Measurements from ENCODE around the gene CLCNKA.
"Not testable (repeated sequence)": the region's sequence is repeated elsewhere in the genome, so short reads cannot be mapped to it uniquely, and the experiment has no call there.

CLCNKA gene

GRCh38 chr1:16021681-16022080 is at the start of gene CLCNKA:
TSS of gene CLCNKA (plus strand) at chr1:16022036. CDS start at chr1:16022620, 584 bp downstream.
- no peak for DNase-seq

- DNase-seq, result no peak
These were observed 49.4 kb upstream of the CLCNKA start for GRCh38 chr1:15972409-15972808.

GRCh38 chr1:15973772-15974171 is 48.1 kb upstream of the CLCNKA start:
- DNase-seq, result no peak

DNA sequence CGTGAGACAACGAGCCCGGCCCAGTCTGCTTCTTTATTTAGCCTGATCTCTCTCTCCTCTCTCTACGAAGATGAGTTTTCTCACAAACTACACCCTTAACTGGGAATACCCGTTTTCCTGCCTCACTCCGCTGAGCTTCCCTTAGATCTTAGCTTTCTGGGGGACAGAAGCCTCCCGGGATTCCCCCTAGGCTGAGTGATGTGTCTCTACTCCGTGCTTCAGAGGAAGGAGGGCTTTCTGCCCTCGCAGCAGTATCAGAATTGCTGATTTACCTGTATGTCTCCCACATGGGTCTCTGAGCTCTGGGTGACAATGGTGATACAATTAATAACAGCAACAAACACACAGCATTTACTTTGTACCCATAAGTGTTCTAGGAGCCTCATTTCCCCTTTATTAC is 47.0 kb upstream of the CLCNKA start:
- no peak for DNase-seq

DNA sequence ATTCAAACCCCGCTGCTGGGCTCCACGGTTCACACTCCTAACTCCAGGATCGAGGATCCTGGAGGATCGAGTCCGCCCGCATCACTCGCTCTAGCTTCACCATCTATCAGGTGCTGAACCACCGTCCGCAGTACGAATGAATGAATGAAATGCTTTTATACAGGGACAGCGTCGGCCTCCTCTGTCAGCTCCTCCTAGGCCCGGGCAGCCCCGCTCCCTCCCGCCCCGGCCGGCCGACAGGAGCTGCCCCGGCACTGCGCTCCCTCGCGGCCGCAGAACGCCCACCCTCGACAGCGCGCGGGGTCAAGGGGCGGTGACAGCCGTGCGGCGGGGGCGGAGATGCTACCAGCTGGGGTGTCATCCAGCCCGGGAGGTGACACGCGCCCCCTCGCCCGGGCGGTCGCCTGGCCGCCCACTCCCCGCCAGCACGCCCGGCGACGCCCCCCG is 46.5 kb upstream of the CLCNKA start:
- DNase-seq, result peak; percentile 76

DNA sequence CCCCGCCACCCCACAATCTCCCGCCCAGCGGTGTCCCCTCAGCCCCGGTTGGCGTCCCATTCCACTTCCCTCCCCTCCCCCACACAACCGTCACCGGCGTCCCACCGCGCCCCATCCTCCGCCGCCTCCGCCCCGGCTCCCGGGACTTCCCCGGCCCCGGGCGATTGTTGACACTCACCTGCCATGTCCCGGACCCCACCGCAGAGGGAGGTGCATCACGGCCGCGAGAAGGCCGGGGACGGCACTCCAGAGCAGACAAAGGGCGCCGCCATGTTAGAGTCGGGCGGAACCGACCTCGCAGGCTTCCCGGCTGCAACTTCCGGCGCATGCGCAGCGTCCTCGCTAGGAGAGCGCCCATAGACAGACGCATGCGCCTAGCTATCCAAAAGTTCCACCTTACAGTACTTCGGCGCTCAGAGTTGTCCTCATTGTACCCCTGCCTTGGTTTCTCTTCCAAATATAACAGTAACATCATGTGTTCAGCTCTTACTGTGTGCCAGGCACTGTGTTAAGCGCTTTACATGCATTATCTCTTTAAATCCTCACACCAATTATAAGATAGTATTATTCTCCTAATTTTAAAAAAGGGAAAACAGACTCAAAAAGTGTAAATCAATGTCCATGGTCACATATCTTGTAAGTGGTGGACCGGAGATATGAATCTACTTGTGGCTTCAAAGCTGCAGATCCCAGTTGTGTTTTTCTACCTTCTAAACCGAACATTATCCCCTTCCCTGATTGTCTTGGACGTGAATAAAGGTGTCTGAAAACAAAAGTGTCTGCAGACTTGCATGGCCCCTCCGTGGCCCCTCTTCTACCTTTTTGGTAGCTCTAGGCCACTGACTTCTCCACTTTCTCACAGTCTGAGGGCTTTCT is 45.8 kb upstream of the CLCNKA start, which contains the start of gene ZBTB17:
Gene ZBTB17 (minus strand): TSS at position 297 of the 876 bp plus-strand sequence. CDS start 27,606 bp downstream, outside the sequence.
- peak; percentile 96 for DNase-seq

- not testable (repeated sequence) for DNase-seq
These were observed 43.9 kb upstream of the CLCNKA start for GRCh38 chr1:15977947-15978346.

DNA sequence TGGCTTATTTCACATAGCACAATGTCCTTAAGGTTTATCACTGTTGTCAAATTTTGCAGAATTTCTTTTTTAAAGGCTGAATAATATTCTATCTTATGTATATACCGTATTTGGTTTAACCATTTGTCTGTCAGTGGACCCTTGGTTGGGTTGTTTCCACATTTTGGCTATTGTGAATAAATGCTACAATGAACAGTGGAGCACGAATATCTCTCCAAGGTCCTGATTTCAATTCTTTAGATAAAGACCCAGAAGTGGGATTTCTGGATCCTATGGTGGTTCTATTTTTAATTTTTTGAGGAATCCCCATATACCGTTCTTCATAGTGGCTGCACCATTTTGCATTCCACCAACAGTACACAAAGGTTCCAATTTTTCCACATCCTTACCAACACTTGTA is 40.2 kb upstream of the CLCNKA start:
- no peak for DNase-seq

DNA sequence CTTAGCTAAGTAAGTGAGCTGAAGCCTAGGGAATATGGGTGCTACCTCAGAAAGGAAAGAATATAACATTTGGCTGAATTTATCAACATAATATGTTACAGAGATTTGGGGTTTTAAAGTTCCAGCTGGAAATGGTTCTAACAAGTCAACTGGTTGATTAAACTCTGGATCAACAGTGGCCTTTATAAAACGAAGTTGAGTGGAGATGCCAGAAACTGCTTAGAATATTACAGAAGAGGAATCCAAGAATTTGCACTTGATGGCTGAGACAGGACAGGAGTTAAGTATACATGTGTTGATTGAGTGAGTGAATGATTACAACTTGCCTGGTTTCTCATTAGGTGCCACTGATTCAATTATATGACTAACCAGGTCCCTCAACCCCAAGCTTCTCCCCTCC is 38.6 kb upstream of the CLCNKA start:
- DNase-seq, result no peak

DNA sequence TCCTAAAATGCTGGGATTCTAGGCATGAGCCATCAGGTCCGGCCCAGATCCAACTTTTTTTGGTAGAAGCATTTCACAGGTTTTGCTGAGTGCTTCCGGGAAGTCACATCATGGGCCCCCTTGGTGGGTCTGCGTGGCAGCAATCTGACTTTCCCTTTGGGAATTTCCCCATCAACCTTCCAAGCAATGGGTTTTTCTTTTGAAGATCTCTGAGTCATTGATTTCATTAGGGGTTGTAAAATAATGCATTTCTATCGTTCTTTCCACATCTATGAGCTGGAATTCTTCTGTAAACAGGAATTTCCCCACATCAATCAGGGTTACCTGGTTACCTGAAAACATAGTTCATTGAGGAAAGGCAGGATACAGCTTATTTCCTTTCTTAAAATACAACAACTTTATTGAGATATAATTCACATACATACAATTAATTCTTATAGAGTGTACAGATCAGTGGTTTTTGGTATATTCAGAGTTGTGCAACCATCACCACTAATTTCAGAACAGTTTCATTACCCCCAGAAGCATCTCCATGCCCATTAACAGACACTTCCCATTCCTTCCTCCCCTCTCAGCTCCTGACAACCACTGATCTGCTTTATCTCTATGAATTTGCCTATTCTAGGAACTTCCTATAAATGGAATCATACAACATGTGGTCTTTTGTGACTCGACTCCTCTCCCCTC is 36.1 kb upstream of the CLCNKA start:
- DNase-seq, result no peak

- no peak for DNase-seq
These were observed 32.7 kb upstream of the CLCNKA start for GRCh38 chr1:15988856-15989736.

DNA sequence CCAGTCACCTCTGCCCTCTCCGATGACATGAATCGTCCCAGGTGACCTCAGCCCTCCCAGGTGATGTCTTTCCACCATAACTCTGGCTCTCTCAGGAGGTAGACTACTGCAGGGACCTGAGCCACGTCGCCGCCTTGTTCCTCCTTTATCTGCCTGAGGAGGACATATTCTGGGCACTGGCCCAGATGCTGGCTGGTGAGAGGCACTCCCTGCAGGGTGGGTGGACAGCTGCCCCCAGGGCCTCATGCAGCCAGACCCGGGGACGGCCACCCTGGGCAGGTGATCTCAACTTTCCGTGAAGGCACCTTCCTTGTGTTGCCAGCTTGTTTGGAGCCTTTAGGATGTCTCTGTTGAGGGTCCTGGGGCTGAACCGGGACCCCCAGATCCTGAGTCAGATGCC is 32.1 kb upstream of the CLCNKA start:
- DNase-seq, result no peak

DNA sequence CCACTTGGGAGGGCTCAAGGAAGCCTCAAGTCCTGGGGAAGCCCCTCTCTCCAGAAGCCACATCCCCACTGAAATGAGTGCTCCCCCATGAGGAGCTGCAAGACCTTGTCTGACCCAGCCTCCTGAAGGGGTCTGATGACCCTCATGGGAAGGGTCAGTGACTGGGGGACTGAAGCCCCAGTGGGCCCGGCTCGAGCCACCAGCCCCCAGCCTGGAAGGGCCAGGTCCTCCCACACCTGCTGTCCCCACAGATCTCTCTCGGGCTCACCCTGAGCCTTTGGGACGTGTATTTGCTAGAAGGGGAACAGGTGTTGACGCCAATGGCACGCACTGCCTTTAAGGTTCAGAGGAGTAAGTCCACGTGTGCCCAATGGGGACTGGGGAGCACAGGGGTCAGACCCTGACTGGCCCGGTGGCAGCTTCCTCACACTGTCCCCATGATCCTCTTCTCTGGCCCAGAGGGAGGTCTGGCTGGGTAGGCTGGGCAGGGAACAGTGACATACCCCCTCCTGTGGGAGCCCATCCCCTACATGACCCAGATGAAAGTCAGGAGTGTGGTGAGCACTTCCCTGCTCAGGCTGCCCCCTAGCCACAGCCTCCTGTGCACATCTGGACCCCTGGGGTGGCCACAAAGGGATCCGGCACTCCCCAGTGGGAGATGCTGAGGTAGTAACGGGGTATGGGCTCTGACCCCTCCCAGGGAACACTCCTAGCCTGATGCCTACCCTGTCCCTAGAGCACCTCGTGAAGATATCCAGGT is 30.2 kb upstream of the CLCNKA start:
- DNase-seq, result no peak

DNA sequence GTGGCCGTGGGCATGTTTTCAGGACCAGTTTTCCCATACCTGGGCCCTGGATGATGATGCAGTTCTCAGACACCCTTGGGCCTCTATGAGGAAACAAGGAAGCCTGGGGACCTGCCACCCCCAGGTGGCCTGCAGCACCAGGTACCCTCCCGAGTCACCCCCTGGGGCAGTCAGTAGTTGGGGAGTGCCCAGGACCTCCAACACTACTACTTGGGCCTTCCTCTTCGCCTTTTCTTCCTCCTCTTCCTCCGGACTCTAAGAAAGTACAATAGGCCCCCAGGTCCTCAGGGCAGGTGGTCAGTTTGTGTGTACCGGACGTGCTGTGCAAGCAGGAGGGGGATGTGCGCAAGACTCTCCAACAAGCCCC is 29.7 kb upstream of the CLCNKA start:
- no peak for DNase-seq

DNA sequence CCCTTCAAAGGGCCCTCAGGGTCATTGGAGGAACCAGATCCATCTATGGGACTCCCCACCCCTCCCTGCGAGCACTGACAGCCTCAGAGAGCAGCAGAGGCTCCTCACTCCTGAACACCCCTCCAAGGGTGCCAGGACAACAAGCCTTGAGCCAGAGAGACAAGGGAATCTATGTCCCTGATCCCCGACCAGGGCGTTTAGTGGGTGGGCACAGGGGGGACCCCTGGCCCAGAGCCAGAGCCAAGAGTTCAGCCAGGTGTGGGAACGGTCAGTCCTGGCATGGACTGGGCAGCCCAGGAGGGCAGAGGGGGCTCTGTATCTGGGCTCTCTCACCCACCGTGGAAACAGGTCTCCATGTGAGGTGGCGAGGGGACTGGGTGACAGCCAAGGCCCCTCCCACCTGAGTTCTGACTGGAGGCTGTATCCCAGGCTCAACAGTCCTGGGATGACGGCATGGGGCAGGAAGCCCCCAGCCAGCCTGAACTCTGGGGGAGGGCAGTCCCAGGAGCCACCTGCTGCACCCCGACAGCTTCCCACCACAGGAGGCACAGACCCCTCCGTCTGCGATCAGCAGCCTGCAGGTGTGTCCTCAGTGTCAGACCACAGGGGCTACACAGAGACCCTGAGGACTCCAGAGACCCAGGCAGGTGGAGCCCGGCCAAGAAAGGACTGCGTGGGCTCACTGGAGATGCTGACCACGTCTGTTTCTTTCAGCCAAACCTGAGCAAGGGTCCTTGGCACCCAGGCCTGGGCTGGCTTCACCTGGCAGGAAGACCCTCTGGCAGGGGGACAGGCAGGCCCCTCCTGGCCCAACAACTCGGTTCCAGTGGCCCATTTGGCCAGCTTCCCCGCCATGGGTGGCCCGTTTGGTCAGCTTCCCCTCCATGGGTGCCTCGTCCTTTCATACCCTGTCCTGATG is 29.0 kb upstream of the CLCNKA start:
- DNase-seq, result no peak

DNA sequence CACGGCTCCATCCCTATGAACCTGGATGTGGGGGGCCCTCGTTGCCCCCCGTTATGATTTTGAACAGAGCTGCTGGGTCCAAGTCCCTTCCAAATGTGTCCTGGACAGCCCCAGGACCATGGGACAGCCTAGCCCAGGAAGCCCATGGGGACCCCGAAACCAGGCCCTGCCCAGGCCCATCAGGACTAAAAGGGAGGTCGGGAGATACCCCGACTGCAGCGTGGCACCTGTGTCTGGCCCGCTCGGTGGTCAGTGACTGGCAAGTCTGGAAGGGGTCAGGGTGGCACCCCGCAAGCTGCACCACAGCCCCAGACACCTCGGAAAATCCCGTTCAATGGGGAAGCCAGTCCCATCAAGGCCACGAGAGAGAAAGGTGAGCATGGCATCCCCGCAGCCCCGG is 28.2 kb upstream of the CLCNKA start:
- DNase-seq, result no peak

- DNase-seq, result no peak
These were observed 27.8 kb upstream of the CLCNKA start for GRCh38 chr1:15994081-15994480.

DNA sequence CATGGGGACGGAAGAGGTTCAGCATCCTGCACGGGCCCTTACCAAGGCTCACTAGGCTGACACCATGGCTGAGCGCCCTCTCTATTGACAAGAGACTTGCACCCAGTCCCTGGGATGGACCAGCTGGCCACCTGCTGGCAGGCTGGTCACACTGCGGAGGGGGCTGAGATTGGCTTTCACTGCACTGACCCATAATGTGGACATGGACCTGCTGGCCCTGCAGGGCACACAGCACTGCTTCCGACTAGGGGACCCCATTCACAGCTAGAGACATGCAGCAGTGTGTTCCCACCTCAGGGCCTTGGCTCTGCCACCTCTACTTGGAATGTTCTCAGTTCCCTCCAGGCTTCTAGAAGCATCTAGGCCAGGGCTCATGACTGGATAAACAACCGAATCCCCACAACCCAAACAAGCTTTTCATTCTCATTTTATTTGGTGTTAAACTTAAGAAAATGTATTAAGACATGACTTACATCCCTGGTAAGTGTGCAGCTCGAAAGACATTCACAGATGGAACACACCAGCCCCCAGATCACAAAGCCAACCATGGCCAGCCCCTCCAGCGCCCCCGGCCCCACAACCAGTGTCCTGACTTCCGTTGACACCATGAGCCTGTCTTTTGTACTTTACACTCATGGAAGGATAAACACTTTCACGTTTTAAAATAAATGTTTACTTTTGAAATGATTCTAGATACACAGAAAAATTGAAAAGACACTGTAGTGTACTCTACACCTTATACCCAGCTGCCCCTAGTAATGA is 27.1 kb upstream of the CLCNKA start:
- DNase-seq, result peak; percentile 55

DNA sequence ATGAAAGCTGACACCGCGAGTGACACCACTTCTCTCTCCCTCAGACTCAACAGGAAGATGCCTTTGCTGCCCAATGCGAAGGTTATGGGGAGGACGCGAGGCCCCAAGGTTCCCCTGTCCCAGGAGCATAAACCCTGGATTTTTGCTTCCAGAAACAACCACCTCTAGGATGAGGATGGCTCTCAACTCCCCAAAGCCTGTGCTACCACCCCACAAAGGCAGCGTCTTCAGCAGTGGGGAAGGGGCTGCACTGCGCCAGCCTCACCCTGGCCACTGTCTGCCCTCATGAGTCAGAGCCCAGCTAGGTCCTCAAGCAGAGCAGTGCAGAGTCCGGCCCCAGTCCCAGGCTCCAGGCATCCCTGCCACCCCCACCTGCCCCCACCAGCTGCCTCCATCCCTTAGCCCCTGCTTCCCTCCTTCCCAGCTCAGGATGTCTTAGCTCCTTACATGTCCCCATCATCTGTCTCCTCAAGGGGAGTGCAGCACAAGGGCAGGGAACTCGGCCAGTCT is 24.7 kb upstream of the CLCNKA start:
- DNase-seq, result no peak

GRCh38 chr1:15997637-15998280 is 24.1 kb upstream of the CLCNKA start:
- no peak for DNase-seq
